Head of caudate nucleus (tissue), 42 donors: Measurements from ENCODE around the gene CMIP.
"Not testable (repeated sequence)": the region's sequence is repeated elsewhere in the genome, so short reads cannot be mapped to it uniquely, and the experiment has no call there.

Experiments
- DNase-seq, 42 donors: peaks; one replicate each; pipeline versions ENCODE4 v3.0.0 to v3.0.0-alpha.2; 2020 to 2021; ENCODE audit warnings: mixed read lengths in 7 of 42
- intact Hi-C: fragments of 100-400 bp; cut with DNase I; formaldehyde crosslinking; loops from one replicate; pipeline ENCODE4 v1.15.0; 2022

CMIP gene

GRCh38 chr16:81734632-81735434 is 290.2 kb downstream of the CMIP start:
- DNase-seq, result no peak
- intact Hi-C loops, result loop anchor here (5.0 kb wide), 1 partner anchor 333 kb away; no protein-coding TSS in a partner anchor

GRCh38 chr16:81737885-81738536 is 293.4 kb downstream of the CMIP start:
- intact Hi-C loops, result loop anchor here (5.0 kb wide), 1 partner anchor 336 kb away; no protein-coding TSS in a partner anchor
- peak; percentile 67 to 93 (median 84) for DNase-seq

- DNase-seq, result peak in 38 of 42 donors; percentile 26 to 76 (median 54)
- intact Hi-C loops, result loop anchor here (5.0 kb wide), 1 partner anchor 337 kb away; no protein-coding TSS in a partner anchor
Measured at GRCh38 chr16:81738783-81739496, 294.3 kb downstream of the CMIP start.

GRCh38 chr16:81739503-81739902 is 294.9 kb downstream of the CMIP start:
- intact Hi-C loops, result loop anchor here (5.0 kb wide), 1 partner anchor 337 kb away; no protein-coding TSS in a partner anchor
- no peak for DNase-seq

GRCh38 chr16:81740169-81740568 is 295.6 kb downstream of the CMIP start:
- peak in 3 of 42 donors; percentile 27 to 33 (median 28) for DNase-seq
- intact Hi-C loops, result no loop called here

GRCh38 chr16:81741430-81741770 is 296.8 kb downstream of the CMIP start:
- DNase-seq, intact Hi-C loops: not testable (repeated sequence)

GRCh38 chr16:81744385-81744784 is 299.8 kb downstream of the CMIP start:
- intact Hi-C loops, result no loop called here
- DNase-seq, result no peak

GRCh38 chr16:81744911-81745310 is 300.3 kb downstream of the CMIP start:
- DNase-seq, result no peak
- intact Hi-C loops, result no loop called here

- intact Hi-C loops, result no loop called here
Measured at GRCh38 chr16:81745704-81746558, 301.3 kb downstream of the CMIP start.

GRCh38 chr16:81746566-81746965 is 302.0 kb downstream of the CMIP start:
- no peak for DNase-seq
- intact Hi-C loops, result no loop called here

More at GRCh38 chr16:81745704-81746558, 301.3 kb downstream of the CMIP start:
- peak; percentile 61 to 91 (median 79) for DNase-seq

GRCh38 chr16:81748476-81749198 is 304.0 kb downstream of the CMIP start:
- intact Hi-C loops, result no loop called here

GRCh38 chr16:81752225-81752875 is 307.7 kb downstream of the CMIP start:
- intact Hi-C loops, result no loop called here
- peak in 33 of 42 donors; percentile 19 to 66 (median 41) for DNase-seq

More at GRCh38 chr16:81748476-81749198, 304.0 kb downstream of the CMIP start:
- no peak for DNase-seq

GRCh38 chr16:81752876-81753227 is 308.2 kb downstream of the CMIP start:
- no peak for DNase-seq
- intact Hi-C loops, result no loop called here

GRCh38 chr16:81754858-81755257 is 310.2 kb downstream of the CMIP start:
- intact Hi-C loops, result no loop called here
- DNase-seq, result no peak

- DNase-seq, result peak in 9 of 42 donors; percentile 6 to 41 (median 21)
- intact Hi-C loops, result no loop called here
Measured at GRCh38 chr16:81755915-81756614, 311.5 kb downstream of the CMIP start.

GRCh38 chr16:81756615-81757356 is 312.2 kb downstream of the CMIP start:
- DNase-seq, result no peak

More at GRCh38 chr16:81756615-81757356, 312.2 kb downstream of the CMIP start:
- intact Hi-C loops, result no loop called here
